ENCODE data around the gene NCK1.

GRCh38 chr3:136852180-136852579 lies 9.8 kb upstream of the NCK1 start:
- no peak for TF ChIP-seq MYC (IDR thresholded peaks at IDR 0.05; ENCODE audit: low read depth, low read length)
- no peak for TF ChIP-seq MAX (IDR thresholded peaks at IDR 0.05; ENCODE audit: low read depth, low read length)
- TF ChIP-seq CTCF (IDR thresholded peaks at IDR 0.05; ENCODE audit: low read depth, low read length) = no peak
- TF ChIP-seq POLR2A (IDR thresholded peaks at IDR 0.05; ENCODE audit: extremely low read depth, insufficient read length) = no peak
